ENCODE measurements around the gene ITPRID1.

DNA sequence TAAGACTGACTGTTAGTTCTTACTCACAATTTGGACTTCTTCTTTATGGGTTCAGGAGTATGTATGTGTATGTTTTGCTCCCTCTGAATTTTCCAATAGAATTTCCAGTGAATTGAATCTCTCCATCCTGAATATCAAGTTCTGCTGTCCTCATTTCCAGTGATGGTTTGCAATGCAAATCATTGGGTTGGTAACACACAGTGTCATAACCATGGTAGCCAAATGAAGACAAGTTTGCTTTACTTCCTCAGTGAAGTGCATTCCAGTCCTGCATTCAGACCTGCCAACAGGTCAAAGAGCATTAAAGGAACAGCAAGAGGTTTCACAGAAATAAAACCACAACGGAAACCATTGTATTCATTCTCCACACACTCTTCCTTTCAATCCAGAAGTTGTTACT is 15.2 kb downstream of the ITPRID1 start:
- TF ChIP-seq EGR1 (IDR thresholded peaks at IDR 0.05) (no peak), TAF1 (IDR thresholded peaks at IDR 0.05; ENCODE audit: low read depth) (no peak), CREB1 (IDR thresholded peaks at IDR 0.05; ENCODE audit: low read depth) (no peak), EP300 (IDR thresholded peaks at IDR 0.05; ENCODE audit: borderline replicate concordance) (no peak), RAD21 (IDR thresholded peaks at IDR 0.05; ENCODE audit: low read depth) (no peak)
- TF ChIP-seq, protein P1, sequence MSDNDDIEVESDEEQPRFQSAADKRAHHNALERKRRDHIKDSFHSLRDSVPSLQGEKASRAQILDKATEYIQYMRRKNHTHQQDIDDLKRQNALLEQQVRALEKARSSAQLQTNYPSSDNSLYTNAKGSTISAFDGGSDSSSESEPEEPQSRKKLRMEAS (IDR thresholded peaks at IDR 0.05) = no peak
- TF ChIP-seq, protein P2, sequence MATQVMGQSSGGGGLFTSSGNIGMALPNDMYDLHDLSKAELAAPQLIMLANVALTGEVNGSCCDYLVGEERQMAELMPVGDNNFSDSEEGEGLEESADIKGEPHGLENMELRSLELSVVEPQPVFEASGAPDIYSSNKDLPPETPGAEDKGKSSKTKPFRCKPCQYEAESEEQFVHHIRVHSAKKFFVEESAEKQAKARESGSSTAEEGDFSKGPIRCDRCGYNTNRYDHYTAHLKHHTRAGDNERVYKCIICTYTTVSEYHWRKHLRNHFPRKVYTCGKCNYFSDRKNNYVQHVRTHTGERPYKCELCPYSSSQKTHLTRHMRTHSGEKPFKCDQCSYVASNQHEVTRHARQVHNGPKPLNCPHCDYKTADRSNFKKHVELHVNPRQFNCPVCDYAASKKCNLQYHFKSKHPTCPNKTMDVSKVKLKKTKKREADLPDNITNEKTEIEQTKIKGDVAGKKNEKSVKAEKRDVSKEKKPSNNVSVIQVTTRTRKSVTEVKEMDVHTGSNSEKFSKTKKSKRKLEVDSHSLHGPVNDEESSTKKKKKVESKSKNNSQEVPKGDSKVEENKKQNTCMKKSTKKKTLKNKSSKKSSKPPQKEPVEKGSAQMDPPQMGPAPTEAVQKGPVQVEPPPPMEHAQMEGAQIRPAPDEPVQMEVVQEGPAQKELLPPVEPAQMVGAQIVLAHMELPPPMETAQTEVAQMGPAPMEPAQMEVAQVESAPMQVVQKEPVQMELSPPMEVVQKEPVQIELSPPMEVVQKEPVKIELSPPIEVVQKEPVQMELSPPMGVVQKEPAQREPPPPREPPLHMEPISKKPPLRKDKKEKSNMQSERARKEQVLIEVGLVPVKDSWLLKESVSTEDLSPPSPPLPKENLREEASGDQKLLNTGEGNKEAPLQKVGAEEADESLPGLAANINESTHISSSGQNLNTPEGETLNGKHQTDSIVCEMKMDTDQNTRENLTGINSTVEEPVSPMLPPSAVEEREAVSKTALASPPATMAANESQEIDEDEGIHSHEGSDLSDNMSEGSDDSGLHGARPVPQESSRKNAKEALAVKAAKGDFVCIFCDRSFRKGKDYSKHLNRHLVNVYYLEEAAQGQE (IDR thresholded peaks at IDR 0.05; ENCODE audit: low read depth) = no peak
- TF ChIP-seq, protein P3, sequence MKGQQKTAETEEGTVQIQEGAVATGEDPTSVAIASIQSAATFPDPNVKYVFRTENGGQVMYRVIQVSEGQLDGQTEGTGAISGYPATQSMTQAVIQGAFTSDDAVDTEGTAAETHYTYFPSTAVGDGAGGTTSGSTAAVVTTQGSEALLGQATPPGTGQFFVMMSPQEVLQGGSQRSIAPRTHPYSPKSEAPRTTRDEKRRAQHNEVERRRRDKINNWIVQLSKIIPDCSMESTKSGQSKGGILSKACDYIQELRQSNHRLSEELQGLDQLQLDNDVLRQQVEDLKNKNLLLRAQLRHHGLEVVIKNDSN (IDR thresholded peaks at IDR 0.05) = no peak
